ENCODE results near the gene TXNDC11. TPM values are rescaled to one million over a fixed set of nuclear protein-coding genes. Genes with fewer than 3 reads are reported as not detected.
A peak's percentile ranks its signal among the peaks of the same experiment; 100 is the strongest.

The TXNDC11 gene
- total and polyA plus RNA-seq, 5 donors: 22.0 to 29.4 (median 24.6) TPM

- no peak for ATAC-seq
These were observed 62.4 kb downstream of the TXNDC11 start for GRCh38 chr16:11679941-11680911.

DNA sequence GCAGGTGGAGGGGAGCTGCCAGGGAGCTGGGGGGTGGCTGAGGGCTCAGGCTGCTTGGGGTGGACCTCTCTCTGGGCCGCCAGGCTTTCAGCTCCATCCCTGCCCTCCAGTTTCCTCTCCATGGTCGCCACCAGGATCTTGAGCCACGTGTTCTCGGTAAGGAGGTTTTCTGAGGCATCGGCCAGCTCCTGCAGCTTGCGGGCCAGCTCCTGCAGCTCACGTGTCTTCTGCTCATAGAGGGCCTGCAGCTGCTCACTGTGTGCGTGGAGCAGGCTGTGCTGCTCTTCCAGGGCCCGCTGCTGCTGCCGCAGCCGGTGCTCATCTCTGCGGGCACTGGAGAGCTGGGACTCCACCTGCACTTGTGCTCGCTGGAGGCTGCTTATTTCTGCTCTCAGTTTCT lies 63.4 kb downstream of the TXNDC11 start:
- Histone ChIP-seq H3K4me3 (ENCODE audit: low read length) (no peak overlapping the region), H3K4me1 (ENCODE audit: control insufficient read depth, insufficient read depth, low read length) (peaks cover 16% of the 10 kb centered on the region), H3K27me3 (ENCODE audit: control insufficient read depth, insufficient read depth) (no peaks in the 10 kb centered on the region), H3K9me3 (ENCODE audit: control insufficient read depth, low read length) (no peaks in the 10 kb centered on the region), H3K27ac (ENCODE audit: low read length) (no peak overlapping the region)
- intact Hi-C loops (cut with DNase I): no loop called here
- DNase-seq: peak in 2 of 3 donors; percentile 40
- WGBS: 71% methylated on average over 13 of the region's 13 CpGs
- no peak for ATAC-seq

More at GRCh38 chr16:11679941-11680911, 62.4 kb downstream of the TXNDC11 start:
- peaks cover 10% of the 10 kb centered on the region for H3K4me1 ChIP-seq (ENCODE audit: control insufficient read depth, insufficient read depth, low read length)
- WGBS: 83% methylated on average over 12 of the region's 12 CpGs
- H3K27me3 ChIP-seq (ENCODE audit: control insufficient read depth, insufficient read depth): no peaks in the 10 kb centered on the region
- H3K27ac ChIP-seq (ENCODE audit: low read length): no peak overlapping the region
- H3K9me3 ChIP-seq (ENCODE audit: control insufficient read depth, low read length): no peaks in the 10 kb centered on the region
- DNase-seq: peak in 1 of 3 donors; percentile 44
- intact Hi-C loops (cut with DNase I): no loop called here
- H3K4me3 ChIP-seq (ENCODE audit: low read length): no peak overlapping the region

DNA sequence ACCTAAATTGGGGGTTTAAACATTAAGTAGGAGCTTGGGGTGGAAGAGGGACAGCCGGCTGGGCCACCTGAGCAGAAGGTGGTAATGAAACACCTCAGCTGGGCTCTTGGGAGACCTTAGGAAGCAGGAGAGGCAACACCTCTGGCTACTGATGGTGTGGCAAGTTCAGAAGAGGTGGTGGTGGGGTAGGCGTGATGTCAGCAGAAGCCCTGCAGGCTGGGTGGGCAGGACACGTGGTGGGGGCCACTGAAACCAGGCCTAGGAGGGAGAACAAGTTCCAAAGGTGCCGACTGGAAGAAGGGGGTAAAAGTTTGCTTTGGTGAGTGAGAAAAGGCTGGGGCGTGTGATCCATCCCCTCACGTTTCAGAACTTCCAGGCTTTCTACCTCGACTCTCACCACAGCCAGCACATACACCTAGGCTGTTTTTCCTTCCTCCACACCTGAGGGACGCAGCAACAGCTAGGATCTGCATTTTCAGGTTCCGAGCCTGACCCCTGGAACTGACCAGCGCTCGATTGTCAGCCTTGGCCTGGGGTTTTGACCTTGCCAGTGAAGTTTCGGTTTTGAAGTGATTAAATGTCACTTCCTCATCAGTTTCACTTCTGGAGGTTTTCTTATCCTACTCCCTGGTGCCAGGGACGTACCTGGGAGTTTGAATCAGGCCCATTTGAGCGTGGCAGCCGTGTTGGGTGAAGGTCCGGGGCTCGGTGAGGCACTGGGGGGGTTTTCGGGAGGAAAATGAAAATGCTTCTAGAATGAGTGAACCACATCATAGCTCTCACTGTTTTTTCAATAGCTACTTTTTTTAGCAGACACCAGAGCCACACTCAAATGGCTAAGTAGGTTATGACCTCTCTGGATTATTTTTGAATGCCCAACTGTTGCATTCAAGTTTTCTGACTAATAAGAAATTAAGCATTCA lies 64.4 kb downstream of the TXNDC11 start:
- Histone ChIP-seq H3K4me3 (ENCODE audit: low read length) (no peak overlapping the region), H3K9me3 (ENCODE audit: control insufficient read depth, low read length) (no peaks in the 10 kb centered on the region), H3K27me3 (ENCODE audit: control insufficient read depth, insufficient read depth) (no peaks in the 10 kb centered on the region), H3K27ac (ENCODE audit: low read length) (no peak overlapping the region), H3K4me1 (ENCODE audit: control insufficient read depth, insufficient read depth, low read length) (peaks cover 16% of the 10 kb centered on the region)
- DNase-seq: peak in 1 of 3 donors; percentile 46
- intact Hi-C loops (cut with DNase I): no loop called here
- WGBS: 66% methylated on average over 18 of the region's 18 CpGs
- no peak for ATAC-seq

DNA sequence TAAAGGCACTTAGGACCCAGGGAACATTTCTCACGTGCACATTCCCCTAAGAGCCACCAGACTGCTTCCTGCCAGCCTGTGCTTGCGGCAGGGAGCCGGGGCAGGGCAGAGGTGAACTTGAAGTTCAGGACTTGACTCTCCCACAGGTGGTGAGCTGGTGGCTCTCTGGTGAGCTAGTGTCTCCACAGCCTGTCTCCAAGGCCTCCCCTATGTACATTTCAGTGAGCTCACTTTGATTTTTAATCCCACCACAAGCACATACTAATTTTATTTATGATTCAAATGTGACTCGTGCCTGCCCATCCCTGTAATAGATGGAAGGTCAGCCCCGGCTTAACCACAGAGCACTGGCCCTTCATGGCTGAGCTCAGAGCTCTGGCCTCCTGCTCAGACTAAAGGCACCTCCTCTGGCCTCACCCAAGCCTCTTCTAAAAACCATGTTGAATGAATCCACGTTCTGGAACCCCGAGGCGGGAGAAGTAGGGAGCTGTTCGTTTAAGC lies 65.2 kb downstream of the TXNDC11 start:
- Histone ChIP-seq H3K27ac (ENCODE audit: low read length) (no peak overlapping the region), H3K27me3 (ENCODE audit: control insufficient read depth, insufficient read depth) (no peaks in the 10 kb centered on the region), H3K4me1 (ENCODE audit: control insufficient read depth, insufficient read depth, low read length) (peaks cover 21% of the 10 kb centered on the region), H3K4me3 (ENCODE audit: low read length) (no peak overlapping the region), H3K9me3 (ENCODE audit: control insufficient read depth, low read length) (no peaks in the 10 kb centered on the region)
- DNase-seq (peak in 1 of 3 donors; percentile 49), ATAC-seq (no peak)
- 64% methylated on average over 9 of the region's 9 CpGs for WGBS
- intact Hi-C loops (cut with DNase I): no loop called here

DNA sequence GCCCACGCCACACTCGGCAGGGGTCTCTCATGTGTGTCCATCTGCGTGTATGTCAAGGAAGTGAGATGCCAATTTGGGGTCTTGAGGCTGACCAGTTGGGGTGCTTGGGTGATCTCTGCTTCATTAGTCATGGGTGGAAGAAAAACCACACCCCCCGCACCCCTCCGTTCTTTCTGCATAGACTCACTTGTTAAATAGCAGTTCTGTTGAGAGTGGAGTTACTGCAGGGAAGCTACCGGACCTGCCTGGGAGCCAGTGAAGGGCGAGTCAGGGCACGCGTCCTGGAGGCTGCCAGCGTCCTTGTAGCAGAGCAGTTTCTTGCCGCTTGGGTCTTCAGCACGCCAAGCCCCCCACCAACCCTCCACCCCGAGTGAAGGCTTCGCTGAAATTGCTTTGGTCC lies 65.9 kb downstream of the TXNDC11 start:
- intact Hi-C loops (cut with DNase I): no loop called here
- H3K9me3 ChIP-seq (ENCODE audit: control insufficient read depth, low read length): no peaks in the 10 kb centered on the region
- no peak overlapping the region for H3K4me3 ChIP-seq (ENCODE audit: low read length)
- 90% methylated on average over 14 of the region's 14 CpGs for WGBS
- H3K4me1 ChIP-seq (ENCODE audit: control insufficient read depth, insufficient read depth, low read length): peaks cover 23% of the 10 kb centered on the region
- no peaks in the 10 kb centered on the region for H3K27me3 ChIP-seq (ENCODE audit: control insufficient read depth, insufficient read depth)
- no peak overlapping the region for H3K27ac ChIP-seq (ENCODE audit: low read length)
- ATAC-seq (no peak), DNase-seq (peak in 1 of 3 donors; percentile 43)

GRCh38 chr16:11675561-11676511 lies 66.8 kb downstream of the TXNDC11 start:
- DNase-seq: peak in 2 of 3 donors; percentile 50 to 55
- H3K9me3 ChIP-seq (ENCODE audit: control insufficient read depth, low read length): no peaks in the 10 kb centered on the region
- H3K4me1 ChIP-seq (ENCODE audit: control insufficient read depth, insufficient read depth, low read length): peaks cover 19% of the 10 kb centered on the region
- no peaks in the 10 kb centered on the region for H3K27me3 ChIP-seq (ENCODE audit: control insufficient read depth, insufficient read depth)
- 81% methylated on average over 42 of the region's 42 CpGs for WGBS
- intact Hi-C loops (cut with DNase I): no loop called here
- no peak overlapping the region for H3K4me3 ChIP-seq (ENCODE audit: low read length)
- no peak overlapping the region for H3K27ac ChIP-seq (ENCODE audit: low read length)
- peak in 1 of 2 donors; percentile 2 for ATAC-seq

- peaks cover 22% of the 10 kb centered on the region for H3K4me1 ChIP-seq (ENCODE audit: control insufficient read depth, insufficient read depth, low read length)
- intact Hi-C loops (cut with DNase I): no loop called here
- ATAC-seq: no peak
These were observed 67.7 kb downstream of the TXNDC11 start for GRCh38 chr16:11674818-11675560.

DNA sequence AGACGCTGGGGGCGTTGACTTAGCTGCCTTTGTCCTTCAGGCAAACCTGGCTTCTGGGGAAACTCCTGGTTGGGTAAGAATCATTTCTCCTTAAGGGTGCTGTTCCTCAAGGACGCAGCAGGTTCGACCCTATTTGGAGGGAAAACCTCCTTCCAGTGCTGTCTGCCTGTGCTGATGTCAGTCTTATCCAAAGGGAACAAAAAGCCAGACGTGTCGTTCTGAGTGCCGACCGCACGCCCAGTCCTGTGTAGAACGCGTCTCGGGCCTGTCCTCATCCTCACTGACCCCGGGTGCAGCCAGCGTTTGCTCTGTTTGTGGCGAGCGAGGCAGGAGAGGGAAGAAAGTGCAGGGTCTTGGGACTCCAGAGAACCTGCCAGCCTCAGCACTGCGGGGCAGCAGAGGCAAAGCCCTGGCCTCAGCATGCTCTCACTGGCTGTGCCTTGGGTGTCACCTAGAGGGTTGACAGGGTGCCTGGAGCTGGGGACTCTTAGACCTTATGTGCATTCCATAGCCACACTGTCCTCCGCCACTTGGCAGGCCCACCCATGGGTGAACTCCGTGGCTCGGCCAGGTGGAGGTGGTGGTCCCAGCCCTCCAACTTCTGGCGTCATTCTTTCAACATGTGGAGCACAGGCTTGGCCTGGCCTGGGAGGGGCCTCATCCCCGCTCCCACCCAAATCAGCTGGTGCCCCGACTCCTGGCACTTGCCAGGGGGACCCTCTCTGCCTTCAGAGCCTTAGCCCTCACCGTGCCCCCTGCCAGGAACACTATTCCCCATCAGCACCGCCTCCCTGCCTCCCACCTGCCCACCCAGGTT lies 68.4 kb downstream of the TXNDC11 start:
- intact Hi-C loops (cut with DNase I): no loop called here
- H3K27ac ChIP-seq (ENCODE audit: low read length): no peak overlapping the region
- H3K4me3 ChIP-seq (ENCODE audit: low read length): no peak overlapping the region
- no peaks in the 10 kb centered on the region for H3K9me3 ChIP-seq (ENCODE audit: control insufficient read depth, low read length)
- 78% methylated on average over 25 of the region's 25 CpGs for WGBS
- H3K27me3 ChIP-seq (ENCODE audit: control insufficient read depth, insufficient read depth): no peaks in the 10 kb centered on the region
- H3K4me1 ChIP-seq (ENCODE audit: control insufficient read depth, insufficient read depth, low read length): peaks cover 22% of the 10 kb centered on the region
- ATAC-seq: no peak
- peak in 1 of 3 donors; percentile 60 for DNase-seq

More at GRCh38 chr16:11674818-11675560, 67.7 kb downstream of the TXNDC11 start:
- Histone ChIP-seq H3K27ac (ENCODE audit: low read length) (no peak overlapping the region), H3K27me3 (ENCODE audit: control insufficient read depth, insufficient read depth) (no peaks in the 10 kb centered on the region), H3K4me3 (ENCODE audit: low read length) (no peak overlapping the region), H3K9me3 (ENCODE audit: control insufficient read depth, low read length) (no peaks in the 10 kb centered on the region)
- 56% methylated on average over 15 of the region's 15 CpGs for WGBS
- DNase-seq: peak in 1 of 3 donors; percentile 62
